ENCODE results near the gene STAP1.
A peak's percentile ranks its signal among the peaks of the same experiment; 100 is the strongest.
"Not testable (repeated sequence)": the region's sequence is repeated elsewhere in the genome, so short reads cannot be mapped to it uniquely, and the experiment has no call there.

STAP1 gene, protein sequence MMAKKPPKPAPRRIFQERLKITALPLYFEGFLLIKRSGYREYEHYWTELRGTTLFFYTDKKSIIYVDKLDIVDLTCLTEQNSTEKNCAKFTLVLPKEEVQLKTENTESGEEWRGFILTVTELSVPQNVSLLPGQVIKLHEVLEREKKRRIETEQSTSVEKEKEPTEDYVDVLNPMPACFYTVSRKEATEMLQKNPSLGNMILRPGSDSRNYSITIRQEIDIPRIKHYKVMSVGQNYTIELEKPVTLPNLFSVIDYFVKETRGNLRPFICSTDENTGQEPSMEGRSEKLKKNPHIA

DNA sequence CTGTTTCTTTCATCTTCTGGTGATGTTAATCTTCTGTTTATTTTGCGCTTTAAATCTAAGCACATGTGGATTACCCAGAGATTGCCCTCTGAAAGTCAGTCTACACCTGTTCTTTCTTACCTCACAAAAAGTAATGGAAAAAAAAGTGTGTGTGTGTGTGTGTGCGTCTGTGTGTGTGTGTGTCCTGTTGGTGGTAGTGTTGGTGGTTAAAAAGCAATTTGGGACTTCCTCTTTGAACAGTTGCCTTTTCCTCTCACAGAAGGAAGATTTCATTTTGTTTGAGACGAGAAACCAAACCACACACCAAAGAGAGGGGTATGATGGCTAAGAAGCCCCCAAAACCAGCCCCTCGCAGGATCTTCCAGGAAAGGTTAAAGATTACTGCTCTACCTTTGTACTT, at the start of gene STAP1:
TSS of gene STAP1 (plus strand) at position 235 of the 400 bp plus-strand sequence. CDS start at position 318, 83 bp downstream.
- DNase-seq = no peak

DNA sequence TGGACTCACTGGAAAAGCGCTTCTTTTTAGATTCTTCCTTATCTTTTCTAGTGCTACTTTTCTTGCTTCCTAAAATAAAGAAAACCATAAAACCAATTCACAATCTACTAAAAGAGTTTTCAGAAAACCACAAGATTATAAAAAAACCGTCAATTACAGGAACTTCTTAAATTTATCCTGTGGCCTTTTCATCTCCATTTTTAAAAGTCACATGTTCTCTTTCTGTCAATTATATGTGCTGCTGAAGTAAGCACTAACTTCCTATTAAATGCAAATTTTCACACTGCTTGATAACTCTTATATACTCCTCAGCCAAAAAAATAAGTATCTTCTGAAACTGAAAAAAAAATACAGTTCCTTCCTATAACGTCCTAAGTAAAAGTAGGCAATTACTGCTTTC, 46.0 kb upstream of the STAP1 start:
- no peak for DNase-seq

DNA sequence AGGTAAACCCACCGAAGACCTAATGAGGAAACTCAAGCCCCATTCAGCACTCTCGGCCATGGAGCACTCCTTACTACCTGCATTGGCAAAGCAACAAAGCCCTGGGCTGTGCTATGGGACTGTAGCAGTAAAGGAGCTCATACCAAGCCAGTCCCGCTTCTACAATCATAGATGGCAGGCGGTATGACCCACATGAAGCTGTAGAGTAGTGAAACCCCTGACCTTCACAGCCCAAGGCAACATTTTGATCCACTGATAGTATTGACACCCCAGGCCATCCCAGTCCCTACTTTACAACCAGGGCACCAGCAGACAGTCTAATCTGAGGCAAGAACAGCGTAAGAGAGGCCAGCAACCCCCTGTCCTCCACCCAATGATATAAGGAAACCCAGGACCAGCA, 38.4 kb upstream of the STAP1 start:
- DNase-seq = no peak

DNA sequence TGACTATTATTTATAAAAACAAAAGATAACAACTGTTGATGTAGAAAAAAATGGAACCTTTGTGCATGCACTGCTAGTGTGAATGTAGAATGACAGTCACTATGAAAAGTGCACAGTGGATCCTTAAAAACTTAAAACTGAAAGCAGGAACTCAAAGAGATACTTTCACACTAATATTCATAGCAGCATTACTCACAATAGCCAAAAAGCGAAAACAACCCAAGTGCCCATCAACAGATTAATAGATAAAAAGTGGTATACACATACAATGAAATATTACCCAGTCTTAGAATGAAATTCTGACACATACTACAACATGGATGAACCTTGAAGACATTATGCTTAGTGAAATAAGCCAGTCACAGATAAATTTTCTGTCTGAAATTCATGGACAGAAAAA, 37.0 kb upstream of the STAP1 start:
- no peak for DNase-seq

DNA sequence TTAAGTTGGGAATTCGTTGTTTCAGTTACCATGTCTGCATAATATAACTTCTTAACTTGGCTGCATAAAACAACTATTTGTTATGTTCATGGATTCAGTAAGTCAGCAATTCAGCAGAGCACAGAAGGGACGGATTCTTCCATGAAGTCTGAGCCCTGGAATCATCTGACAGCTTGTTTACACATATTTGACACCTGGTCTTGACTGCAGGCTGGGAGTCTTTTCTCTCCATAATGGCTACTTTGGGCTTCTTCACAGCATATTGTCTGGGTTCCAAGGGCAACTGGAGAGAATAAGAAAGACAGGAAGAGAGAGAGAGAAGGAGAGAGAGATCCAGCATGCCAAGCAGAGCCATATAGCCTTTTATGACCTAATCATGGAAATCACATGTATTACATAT, 36.3 kb upstream of the STAP1 start:
- DNase-seq = no peak

DNA sequence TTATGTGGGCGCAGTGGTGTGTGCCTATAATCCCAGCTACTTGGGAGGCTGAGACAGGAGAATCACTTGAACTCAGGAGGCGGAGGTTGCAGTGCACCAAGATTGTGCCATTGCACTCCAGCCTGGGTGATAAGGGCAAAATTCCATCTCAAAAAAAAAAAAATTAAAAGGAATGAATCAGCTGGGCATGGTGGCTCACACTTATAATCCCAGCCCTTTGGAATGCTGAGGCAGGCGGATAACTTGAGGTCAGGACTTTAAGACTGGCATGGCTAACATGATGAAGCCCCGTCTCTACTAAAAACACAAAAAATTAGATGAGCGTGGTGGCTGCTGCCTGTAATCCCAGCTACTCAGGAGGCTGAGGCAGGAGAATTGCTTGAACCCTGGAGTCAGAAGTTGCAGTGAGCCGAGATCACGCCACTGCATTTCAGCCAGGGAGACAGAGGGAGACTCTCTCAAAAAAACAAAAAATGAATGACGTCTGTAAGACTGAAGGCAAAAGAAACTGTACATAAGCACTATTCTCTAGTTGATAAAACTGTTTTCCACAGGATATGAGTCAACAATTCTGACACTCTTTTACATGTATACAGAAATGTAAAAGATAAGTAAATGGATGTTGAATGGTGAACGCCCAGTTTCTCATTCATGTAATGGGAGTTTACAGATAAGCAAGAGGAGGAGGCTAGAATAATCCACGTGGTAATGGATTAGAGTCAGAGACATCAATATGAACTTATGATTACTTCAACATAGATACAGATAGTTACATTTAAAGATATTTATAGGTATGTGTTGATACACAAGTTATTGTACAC, 35.5 kb upstream of the STAP1 start:
- DNase-seq = no peak

DNA sequence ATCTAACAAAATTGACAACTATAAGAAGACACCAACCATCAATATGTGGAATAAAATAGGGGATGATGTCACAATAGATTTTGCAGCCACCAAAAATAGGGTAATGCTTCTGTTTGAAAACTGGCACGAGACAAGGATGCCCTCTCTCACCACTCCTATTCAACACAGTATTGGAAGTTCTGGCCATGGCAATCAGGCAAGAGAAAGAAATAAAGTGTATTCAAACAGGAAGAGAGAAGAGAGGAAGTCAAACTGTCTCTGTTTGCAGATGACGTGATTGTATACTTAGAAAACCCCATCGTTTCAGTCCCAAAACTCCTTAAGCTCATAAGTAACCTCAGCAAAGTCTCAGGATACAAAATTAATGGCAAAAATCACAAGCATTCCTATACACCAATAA, 34.4 kb upstream of the STAP1 start:
- DNase-seq = not testable (repeated sequence)

DNA sequence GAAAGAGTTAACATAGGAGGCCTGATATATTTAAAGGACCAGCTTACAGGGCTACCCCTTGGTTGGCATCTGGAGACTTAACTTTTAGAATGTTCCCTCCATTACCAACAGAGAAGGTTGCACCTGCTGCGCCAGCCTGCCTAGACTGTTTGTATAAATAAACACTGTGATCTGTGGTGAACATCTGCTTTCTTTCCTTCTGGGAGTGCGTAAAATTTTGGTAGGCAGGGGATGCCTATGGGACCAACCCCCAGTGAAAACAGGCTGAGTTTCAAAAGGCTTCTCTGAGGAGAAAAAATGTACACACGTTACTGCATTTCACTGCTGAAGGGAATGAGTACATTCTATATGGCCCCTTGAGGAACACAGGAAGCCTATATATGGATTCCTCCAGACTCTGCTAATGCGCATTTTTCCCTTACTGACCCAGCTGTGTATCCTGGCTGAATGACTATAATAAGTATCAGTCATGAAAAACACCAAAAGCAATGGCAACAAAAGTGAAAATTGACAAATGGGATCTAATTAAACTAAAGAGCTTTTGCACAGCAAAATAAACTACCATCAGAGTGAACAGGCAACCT, 27.1 kb upstream of the STAP1 start:
- peak; percentile 4 for DNase-seq

DNA sequence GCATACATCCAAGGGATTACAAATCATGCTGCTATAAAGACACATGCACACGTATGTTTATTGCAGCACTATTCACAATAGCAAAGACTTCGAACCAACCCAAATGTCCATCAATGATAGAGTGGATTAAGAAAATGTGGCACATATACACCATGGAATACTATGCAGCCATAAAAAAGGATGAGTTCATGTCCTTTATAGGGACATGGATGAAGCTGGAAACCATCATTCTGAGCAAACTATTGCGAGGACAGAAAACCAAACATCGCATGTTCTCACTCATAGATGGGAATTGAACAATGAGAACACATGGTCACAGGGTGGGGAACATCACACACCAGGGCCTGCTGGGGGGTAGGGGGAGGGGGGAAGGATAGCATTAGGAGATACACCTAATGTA, 26.1 kb upstream of the STAP1 start:
- not testable (repeated sequence) for DNase-seq

DNA sequence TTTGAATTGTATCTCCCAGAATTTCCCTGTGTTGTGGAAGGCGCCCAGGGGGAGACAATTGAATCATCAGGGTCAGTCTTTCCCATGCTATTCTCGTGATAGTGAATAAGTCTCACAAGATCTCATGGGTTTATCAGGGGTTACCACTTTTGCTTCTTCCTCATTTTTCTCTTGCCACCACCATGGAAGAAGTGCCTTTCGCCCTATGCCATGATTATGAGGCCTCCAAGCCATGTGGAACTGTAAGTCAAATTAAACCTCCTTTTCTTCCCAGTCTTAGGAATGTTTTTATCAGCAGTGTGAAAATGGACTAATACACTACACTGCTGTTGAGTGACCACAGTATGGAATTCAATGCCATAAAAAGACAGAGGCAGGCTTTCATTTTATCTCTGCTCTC, 25.4 kb upstream of the STAP1 start:
- DNase-seq = no peak

DNA sequence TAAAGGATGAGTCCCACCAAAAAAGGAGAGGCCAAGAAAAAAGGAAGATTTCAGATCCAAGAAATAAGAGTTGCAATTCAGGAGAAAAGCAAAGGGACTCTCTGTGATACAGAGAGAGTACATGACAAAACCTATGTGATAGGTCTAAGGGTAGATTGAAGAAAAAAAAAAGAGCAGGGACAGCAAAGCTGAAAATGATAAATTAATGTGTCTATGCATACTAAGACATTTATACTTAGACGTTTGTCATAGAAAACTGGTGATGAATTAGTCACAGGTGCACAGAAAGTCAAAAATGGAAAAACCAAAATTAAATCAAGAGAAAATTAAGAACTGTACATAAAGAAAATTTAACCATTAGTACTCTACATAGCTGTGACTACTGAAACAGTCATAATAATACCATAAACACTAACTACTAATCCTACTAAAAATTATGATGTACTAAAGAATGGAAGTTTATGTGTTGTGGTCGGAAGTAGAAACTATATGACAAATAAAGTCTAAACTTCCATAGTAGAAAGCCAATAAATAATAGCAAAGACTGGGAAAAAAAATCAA, 23.2 kb upstream of the STAP1 start:
- no peak for DNase-seq

DNA sequence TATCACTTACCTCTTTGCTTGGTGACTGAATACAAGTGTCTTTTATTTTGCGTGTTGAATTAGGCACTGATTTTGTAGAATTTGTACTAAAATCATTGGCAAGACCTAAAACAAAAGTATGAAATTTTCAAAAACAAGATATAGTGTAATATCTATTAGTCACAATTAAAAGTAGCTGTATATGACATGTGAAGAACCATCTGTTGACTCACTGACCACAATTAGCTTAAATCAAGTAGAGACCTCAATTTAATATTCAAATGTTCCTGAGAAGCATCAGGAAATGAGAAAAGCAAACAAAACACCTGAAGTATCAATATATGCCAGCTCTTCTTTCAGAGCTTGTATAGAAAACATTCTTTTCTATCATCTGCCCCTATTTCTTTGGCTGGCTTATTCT, 18.7 kb upstream of the STAP1 start:
- DNase-seq = no peak

DNA sequence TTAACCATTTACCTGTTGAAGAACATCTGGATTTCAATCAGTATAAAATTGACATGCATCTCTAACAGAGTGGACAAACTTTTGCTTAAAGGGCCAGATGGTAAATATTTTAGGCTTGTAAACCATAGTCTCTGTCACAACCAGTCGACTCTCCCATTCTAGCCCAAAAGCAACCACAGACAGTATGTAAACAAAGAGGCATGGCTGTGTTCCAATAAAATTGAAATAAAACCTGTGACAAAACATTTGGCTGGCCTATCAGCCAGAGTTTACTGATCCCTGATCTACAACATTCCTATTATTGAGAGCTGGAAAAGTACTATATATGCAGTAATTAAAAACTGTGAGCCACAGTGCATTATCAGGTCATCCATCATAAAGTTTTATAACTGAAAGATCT, 16.5 kb upstream of the STAP1 start:
- DNase-seq = no peak

DNA sequence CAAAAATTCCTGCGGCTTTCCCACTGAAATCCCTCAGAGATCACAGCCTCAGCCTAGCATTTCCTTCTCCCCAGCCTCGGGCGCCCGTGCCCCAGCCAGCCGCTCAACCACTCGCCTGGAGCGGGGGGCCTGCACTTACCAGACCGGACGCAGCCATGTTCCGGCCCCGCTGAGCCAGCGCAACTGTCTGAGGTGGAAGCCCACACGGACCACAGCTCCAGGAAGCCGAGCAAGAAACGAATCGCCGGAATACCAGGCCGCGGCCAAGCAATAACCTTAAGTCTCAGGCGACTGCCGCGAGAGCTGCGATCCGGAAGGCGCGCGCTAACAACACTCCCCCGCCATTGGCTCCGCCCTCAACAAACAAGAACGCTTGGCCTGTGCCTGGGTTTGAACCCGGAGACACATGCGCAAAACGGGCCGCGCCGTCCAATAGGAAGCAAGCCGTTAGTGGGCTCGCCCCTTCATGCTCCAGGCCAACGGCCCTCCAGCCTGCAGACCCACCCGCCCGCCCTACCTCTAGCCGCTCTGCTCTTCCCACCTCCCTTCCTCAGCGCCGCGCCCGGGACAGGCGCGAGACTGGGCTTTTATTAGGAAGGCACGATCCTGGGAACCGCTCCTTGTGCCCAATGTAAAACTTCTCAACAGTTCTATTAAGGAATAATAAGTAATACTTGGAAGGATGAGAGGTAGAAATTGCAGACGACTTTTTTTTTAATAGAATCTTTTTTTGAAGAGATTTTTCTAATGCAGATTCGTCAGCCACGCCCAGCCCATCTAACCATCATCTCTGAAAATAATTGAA, 13.1 kb upstream of the STAP1 start, which contains the start of gene CENPC:
TSS of gene CENPC (minus strand) at position 305 of the 805 bp plus-strand sequence. CDS start at position 157, 148 bp downstream.
- DNase-seq = peak; percentile 98

DNA sequence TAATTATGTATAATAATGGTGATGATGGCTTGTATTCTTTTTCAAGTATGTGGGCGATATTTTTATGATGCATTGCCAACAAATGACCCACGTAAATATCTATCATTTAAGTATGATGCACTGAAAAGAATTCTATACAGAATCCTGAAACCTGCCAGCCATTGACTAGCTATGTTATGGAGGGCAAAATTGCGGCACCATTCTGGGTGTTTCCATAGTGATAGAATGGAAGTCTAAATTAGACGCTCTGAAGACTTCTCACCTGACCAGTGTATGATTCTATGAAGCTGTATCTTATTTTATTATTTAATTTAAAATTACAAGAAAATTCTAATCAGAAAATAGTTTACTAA, 12.5 kb upstream of the STAP1 start:
- DNase-seq = peak; percentile 17

DNA sequence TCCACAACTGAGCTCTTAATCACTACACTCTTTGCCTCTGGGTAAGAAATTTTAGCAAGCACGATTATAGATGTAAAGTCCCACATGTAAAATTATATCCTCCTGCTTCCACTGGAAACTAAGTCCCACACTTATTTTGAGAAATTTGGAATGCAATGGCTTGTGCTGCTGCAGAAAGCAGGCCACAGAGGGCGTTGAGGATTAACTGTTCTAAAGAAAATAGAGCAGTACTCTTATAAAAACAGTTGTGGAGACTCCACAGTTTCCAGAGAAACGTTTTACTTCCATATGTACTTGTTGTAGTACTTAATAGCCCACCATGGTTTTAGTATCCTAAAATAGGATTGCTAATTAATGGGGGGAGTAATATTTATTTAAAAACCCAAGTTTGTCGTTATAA, 11.6 kb upstream of the STAP1 start:
- no peak for DNase-seq

DNA sequence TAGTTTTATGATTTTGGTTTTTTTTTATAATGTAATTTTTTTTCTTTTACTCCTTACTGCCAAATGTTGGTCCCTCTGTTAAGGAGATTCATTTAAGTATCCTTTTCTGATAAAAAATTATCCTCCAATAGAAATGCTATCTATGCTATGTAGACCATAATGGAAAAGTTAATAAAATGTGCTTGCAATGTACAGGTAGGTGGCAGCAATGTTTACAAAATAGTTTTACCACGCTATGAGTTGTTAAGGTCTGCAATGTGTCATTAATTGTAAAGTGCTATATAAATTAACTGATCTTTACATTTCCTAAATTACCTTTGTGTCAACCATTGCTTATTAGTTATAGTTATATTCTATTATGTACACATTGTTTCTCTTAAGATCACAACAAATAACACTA, 9.4 kb upstream of the STAP1 start:
- peak; percentile 28 for DNase-seq

DNA sequence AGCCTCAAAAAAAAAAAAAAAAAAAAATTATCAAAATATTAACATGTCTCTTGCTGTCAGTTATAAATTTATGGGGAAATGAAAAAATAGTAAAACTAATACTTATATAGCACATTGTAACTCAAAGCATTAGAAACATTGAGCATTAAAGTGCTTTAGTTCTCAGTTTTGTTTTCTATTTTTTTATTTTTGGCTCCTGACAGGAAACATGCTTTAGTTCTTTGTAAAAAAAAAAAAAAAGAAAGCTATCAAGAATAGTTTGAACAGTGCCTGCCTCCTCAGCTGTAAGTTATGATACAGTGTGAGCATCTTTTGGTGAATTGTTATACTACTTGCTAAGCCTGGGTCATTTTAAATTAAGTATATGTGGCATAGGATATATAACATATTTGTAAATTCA, 8.1 kb upstream of the STAP1 start:
- DNase-seq = no peak

DNA sequence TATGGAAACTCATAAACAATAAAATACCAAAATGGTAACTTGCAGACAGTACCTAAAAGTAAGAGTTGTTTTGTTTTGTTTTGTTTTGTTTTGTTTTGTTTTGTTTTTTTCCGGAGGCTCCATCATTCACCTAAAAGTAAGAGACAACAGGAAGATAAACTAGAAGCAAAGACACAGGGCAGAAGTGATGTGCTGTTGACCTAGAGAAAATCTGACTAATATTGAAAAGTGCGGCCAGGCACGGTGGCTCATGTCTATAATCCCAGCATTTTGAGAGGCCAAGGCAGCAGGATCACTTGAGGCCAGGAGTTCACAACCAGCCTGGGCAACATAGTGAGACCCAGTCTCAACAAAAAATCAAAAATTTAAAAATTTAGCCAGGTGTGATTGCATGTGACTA, 7.7 kb upstream of the STAP1 start:
- DNase-seq = no peak

DNA sequence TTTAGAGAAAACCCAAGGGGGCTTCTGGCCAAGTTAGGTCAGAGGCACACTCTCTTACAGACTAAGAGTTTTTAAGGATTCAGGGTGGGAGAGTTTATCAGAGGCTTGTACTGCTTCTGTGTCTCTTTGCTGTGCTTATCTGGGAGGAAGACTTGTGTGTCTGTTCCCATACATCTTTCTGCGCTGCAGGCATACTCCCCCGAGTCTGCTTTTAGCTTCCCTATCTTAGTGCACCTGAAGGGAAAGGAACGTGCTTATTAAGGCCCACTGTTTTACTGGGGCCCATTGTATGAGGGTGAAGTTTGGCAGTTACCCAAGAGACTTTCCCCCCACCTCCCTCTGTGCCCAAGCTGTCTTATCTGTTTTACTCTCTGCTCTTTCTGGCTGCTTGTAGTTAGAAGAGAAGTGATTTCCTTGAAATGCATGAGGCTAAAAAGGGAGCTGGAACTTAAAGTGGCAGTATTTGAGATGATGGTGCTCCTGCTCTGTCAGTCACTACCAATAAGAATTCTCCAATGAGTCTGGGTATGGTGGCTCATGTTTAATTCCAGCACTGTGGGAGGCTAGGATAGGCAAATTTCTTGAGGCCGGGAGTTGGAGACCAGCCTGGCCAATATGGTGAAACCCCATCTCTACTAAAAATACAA, 6.3 kb upstream of the STAP1 start:
- DNase-seq = not testable (repeated sequence)

DNA sequence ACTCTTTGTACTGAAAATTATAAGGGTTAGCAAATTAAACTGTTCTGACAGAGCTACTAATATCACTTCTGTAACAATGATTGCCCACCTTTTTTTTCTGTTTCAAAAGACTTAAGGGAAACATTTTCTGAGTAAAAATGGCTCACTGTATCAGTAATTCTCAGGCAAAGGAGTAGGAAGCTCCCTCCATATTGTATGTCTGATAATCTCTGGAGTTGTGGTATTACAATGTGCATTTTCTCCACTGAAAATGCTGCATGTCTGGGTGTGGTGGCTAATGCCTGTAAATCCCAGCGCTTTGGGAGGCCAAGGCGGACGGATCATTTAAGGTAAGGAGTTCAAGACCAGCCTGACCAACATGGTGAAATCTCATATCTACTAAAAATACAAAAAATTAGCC, 4.4 kb upstream of the STAP1 start:
- no peak for DNase-seq

DNA sequence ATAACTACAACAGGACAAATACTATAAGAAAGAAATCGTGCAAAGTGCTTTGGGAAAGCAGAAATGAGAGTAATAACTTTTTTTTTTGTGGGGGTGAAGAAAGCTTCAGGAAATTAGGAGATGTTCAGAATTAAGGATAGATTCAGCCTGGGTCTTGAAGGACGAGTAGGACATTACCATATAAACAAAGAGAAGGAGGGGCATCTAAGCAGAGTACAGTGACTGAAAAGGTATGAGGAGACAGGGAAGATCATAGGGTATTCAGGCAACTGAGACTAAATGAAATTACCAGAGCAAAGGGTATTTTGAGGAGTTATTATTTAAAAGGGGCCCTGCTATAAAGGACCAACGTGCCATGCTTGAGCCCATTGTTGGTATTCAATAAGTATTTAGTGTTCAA, 3.1 kb upstream of the STAP1 start:
- DNase-seq = no peak

Data from COR-L47 (cell line).